ENCODE results near the gene TMOD1. TPM values are rescaled to one million over a fixed set of nuclear protein-coding genes. Genes with fewer than 3 reads are reported as not detected.
"Not testable (repeated sequence)": the region's sequence is repeated elsewhere in the genome, so short reads cannot be mapped to it uniquely, and the experiment has no call there.

Gene TMOD1
- total RNA-seq, 2 donors from 2014 or later = 0.86 to 0.94 TPM

GRCh38 chr9:97573482-97574073 lies 72.1 kb downstream of the TMOD1 start:
- no peak for ATAC-seq
- Mint-ChIP-seq H3K4me1 (peaks cover 9% of the 10 kb centered on the region), H3K27ac (no peak overlapping the region), H3K27me3 (peaks cover 5% of the 10 kb centered on the region), H3K36me3 (ENCODE audit: low read depth) (peaks cover 2% of the 10 kb centered on the region), H3K4me3 (peak overlapping the region; percentile 49)
- H3K9me3 ChIP-seq (ENCODE audit: control insufficient read depth, low read length, poor library complexity, severe bottlenecking) = no peaks in the 10 kb centered on the region
- DNase-seq = no peak

GRCh38 chr9:97574101-97574571 lies 72.7 kb downstream of the TMOD1 start:
- H3K27ac Mint-ChIP-seq = peak overlapping the region; percentile 30
- not testable (repeated sequence) for H3K4me3 Mint-ChIP-seq; DNase-seq; H3K9me3 ChIP-seq (ENCODE audit: control insufficient read depth, low read length, poor library complexity, severe bottlenecking); H3K27me3 Mint-ChIP-seq; ATAC-seq; H3K36me3 Mint-ChIP-seq (ENCODE audit: low read depth); H3K4me1 Mint-ChIP-seq

GRCh38 chr9:97574921-97575672 lies 73.6 kb downstream of the TMOD1 start:
- H3K9me3 ChIP-seq (ENCODE audit: control insufficient read depth, low read length, poor library complexity, severe bottlenecking); H3K4me1 Mint-ChIP-seq; H3K27me3 Mint-ChIP-seq; H3K36me3 Mint-ChIP-seq (ENCODE audit: low read depth): not testable (repeated sequence)
- DNase-seq (peak in 2 of 3 donors; percentile 12 to 15), ATAC-seq (peak; percentile 47)
- Mint-ChIP-seq H3K27ac (peak overlapping the region; percentile 30), H3K4me3 (peak overlapping the region; percentile 83)

GRCh38 chr9:97575673-97576200 lies 74.3 kb downstream of the TMOD1 start:
- ATAC-seq (no peak), DNase-seq (no peak)
- no peaks in the 10 kb centered on the region for H3K9me3 ChIP-seq (ENCODE audit: control insufficient read depth, low read length, poor library complexity, severe bottlenecking)
- Mint-ChIP-seq H3K27me3 (peaks cover 5% of the 10 kb centered on the region), H3K36me3 (ENCODE audit: low read depth) (peaks cover 2% of the 10 kb centered on the region), H3K27ac (no peak overlapping the region), H3K4me1 (peaks cover 5% of the 10 kb centered on the region), H3K4me3 (peak overlapping the region; percentile 83)

DNA sequence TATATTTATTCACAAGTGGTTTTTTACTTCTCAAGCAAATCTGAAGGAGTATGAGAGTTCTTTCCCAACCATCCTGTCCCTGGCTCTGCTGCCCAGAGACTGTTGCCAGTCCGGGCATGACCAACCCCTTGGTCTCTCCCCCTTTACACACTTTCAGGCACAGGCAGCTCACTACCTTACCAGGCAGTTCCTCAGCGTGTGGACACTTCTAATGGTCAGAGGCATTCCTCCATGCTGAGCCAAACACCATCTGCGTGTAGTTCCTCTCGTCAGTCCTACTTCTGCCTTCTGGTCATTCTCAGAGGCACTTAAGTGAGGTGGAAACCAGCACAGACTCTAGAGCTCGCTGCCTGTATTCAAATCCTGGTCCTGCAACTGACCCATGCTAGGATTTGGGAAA lies 75.6 kb downstream of the TMOD1 start:
- Mint-ChIP-seq H3K4me1 (peaks cover 5% of the 10 kb centered on the region), H3K36me3 (ENCODE audit: low read depth) (peaks cover under 1% of the 10 kb centered on the region), H3K27ac (no peak overlapping the region), H3K4me3 (no peak overlapping the region), H3K27me3 (peaks cover 5% of the 10 kb centered on the region)
- no peak for ATAC-seq
- no peak for DNase-seq
- H3K9me3 ChIP-seq (ENCODE audit: control insufficient read depth, low read length, poor library complexity, severe bottlenecking) = no peaks in the 10 kb centered on the region

DNA sequence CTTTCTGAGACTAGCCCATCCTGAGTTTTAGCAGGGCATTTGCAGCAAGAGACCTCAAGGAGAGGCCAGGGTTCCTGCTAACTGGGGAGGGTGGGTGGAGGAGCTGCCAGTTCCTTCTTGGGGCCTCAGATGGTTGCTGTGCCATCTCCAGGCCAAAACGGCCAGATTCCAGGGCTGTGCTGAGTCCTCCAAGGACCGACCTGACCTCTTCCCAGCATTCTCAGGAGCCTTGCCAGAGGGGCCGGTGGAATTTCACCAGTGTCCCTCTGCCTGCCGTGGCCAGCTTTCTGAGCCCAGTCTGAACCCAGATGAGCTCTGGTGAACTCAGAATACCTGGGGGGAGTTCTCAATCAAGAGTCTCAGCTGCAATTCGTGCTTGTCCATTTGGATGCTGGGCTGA lies 77.4 kb downstream of the TMOD1 start:
- no peaks in the 10 kb centered on the region for H3K9me3 ChIP-seq (ENCODE audit: control insufficient read depth, low read length, poor library complexity, severe bottlenecking)
- H3K4me3 Mint-ChIP-seq = no peak overlapping the region
- ATAC-seq (no peak), DNase-seq (no peak)
- H3K27ac Mint-ChIP-seq = no peak overlapping the region
- H3K36me3 Mint-ChIP-seq (ENCODE audit: low read depth) = no peaks in the 10 kb centered on the region
- peaks cover 5% of the 10 kb centered on the region for H3K4me1 Mint-ChIP-seq
- peaks cover 5% of the 10 kb centered on the region for H3K27me3 Mint-ChIP-seq

GRCh38 chr9:97579914-97580313 lies 78.4 kb downstream of the TMOD1 start:
- ATAC-seq = no peak
- Mint-ChIP-seq H3K27me3 (peaks cover 5% of the 10 kb centered on the region), H3K27ac (no peak overlapping the region), H3K4me1 (peaks cover 5% of the 10 kb centered on the region), H3K36me3 (ENCODE audit: low read depth) (no peaks in the 10 kb centered on the region), H3K4me3 (no peak overlapping the region)
- H3K9me3 ChIP-seq (ENCODE audit: control insufficient read depth, low read length, poor library complexity, severe bottlenecking) = no peaks in the 10 kb centered on the region
- no peak for DNase-seq

- H3K4me1 Mint-ChIP-seq; H3K9me3 ChIP-seq (ENCODE audit: control insufficient read depth, low read length, poor library complexity, severe bottlenecking); H3K4me3 Mint-ChIP-seq; ATAC-seq; DNase-seq; H3K36me3 Mint-ChIP-seq (ENCODE audit: low read depth); H3K27ac Mint-ChIP-seq; H3K27me3 Mint-ChIP-seq: not testable (repeated sequence)
Measured at GRCh38 chr9:97581590-97581989, 80.1 kb downstream of the TMOD1 start.

DNA sequence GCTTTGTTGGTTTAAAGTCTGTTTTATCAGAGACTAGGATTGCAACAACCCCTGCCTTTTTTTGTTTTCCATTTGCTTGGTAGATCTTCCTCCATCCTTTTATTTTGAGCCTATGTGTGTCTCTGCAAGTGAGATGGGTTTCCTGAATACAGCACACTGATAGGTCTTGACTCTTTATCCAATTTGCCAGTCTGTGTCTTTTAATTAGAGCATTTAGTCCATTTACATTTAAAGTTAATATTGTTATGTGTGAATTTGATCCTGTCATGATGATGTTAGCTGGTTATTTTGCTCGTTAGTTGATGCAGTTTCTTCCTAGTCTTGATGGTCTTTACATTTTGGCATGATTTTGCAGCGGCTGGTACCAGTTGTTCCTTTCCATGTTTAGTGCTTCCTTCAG lies 83.3 kb downstream of the TMOD1 start:
- not testable (repeated sequence) for H3K9me3 ChIP-seq (ENCODE audit: control insufficient read depth, low read length, poor library complexity, severe bottlenecking); H3K4me1 Mint-ChIP-seq; ATAC-seq; H3K27me3 Mint-ChIP-seq; H3K4me3 Mint-ChIP-seq; H3K27ac Mint-ChIP-seq; H3K36me3 Mint-ChIP-seq (ENCODE audit: low read depth); DNase-seq

DNA sequence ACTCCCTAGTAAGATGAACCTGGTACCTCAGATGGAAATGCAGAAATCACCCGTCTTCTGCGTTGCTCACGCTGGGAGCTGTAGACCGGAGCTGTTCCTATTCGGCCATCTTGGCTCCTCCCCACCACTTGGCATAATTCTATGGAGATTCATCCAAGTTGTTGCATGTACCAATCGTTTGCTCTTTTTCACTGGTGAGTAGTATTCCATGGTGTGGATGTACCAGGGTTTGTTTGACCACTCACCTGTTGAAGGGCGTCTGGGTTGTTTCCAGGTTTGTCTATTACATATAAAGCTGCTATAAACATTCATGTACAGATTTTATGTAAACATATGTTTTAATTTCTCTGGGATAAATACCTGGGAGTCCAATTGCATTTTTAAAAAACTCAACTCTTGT lies 85.4 kb downstream of the TMOD1 start:
- H3K4me1 Mint-ChIP-seq; H3K27ac Mint-ChIP-seq; ATAC-seq; H3K9me3 ChIP-seq (ENCODE audit: control insufficient read depth, low read length, poor library complexity, severe bottlenecking); DNase-seq; H3K36me3 Mint-ChIP-seq (ENCODE audit: low read depth); H3K27me3 Mint-ChIP-seq; H3K4me3 Mint-ChIP-seq: not testable (repeated sequence)

- H3K27ac Mint-ChIP-seq = no peak overlapping the region
- H3K4me3 Mint-ChIP-seq = no peak overlapping the region
- ATAC-seq (no peak), DNase-seq (no peak)
- peaks cover 11% of the 10 kb centered on the region for H3K27me3 Mint-ChIP-seq
- peaks cover 4% of the 10 kb centered on the region for H3K4me1 Mint-ChIP-seq
- H3K9me3 ChIP-seq (ENCODE audit: control insufficient read depth, low read length, poor library complexity, severe bottlenecking) = no peaks in the 10 kb centered on the region
- H3K36me3 Mint-ChIP-seq (ENCODE audit: low read depth) = peaks cover 5% of the 10 kb centered on the region
Measured at GRCh38 chr9:97591535-97591934, 90.1 kb downstream of the TMOD1 start.

DNA sequence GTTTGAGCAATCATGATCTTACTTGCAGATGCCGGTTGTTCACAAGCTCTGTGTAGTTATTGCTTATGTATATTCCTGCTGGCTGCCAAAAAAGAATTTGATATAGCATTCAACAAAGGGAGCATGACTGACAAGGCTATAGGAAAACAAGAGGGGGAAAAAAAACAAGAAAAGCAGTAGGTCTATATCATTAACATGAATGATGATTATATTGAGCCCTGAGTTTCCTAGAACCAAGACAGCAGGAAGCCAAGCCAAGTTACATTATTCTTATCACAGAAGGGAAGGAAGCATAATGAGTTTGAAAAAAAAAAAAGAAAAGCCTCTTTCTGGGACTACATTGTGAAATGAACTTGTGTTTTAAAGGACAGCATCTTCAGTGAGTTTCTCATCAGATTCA lies 90.7 kb downstream of the TMOD1 start:
- peaks cover 4% of the 10 kb centered on the region for H3K4me1 Mint-ChIP-seq
- no peak overlapping the region for H3K27ac Mint-ChIP-seq
- peaks cover 11% of the 10 kb centered on the region for H3K27me3 Mint-ChIP-seq
- H3K36me3 Mint-ChIP-seq (ENCODE audit: low read depth) = peaks cover 5% of the 10 kb centered on the region
- H3K4me3 Mint-ChIP-seq = no peak overlapping the region
- DNase-seq = no peak
- no peak for ATAC-seq
- no peaks in the 10 kb centered on the region for H3K9me3 ChIP-seq (ENCODE audit: control insufficient read depth, low read length, poor library complexity, severe bottlenecking)

GRCh38 chr9:97593960-97594359 lies 92.5 kb downstream of the TMOD1 start:
- Mint-ChIP-seq H3K27ac (peak overlapping the region; percentile 79), H3K27me3 (peaks cover 11% of the 10 kb centered on the region), H3K4me1 (peaks cover 10% of the 10 kb centered on the region), H3K36me3 (ENCODE audit: low read depth) (peaks cover 5% of the 10 kb centered on the region), H3K4me3 (no peak overlapping the region)
- ATAC-seq (no peak), DNase-seq (no peak)
- H3K9me3 ChIP-seq (ENCODE audit: control insufficient read depth, low read length, poor library complexity, severe bottlenecking) = no peaks in the 10 kb centered on the region
